Myocyte (in vitro differentiated cells): ENCODE measurements around the gene DUSP6. TPM values are rescaled to one million over a fixed set of nuclear protein-coding genes. Genes with fewer than 3 reads are reported as not detected.
A peak's percentile ranks its signal among the peaks of the same experiment; 100 is the strongest.

Experiments
- DNase-seq: peaks from one replicate; pipeline ENCODE4 v3.0.0-alpha.2; 2012; ENCODE audit warnings: low read depth
- total RNA-seq: library from RNA; depleted of rRNA; stranded (reverse); fragments of >200 nt; gene quantifications from 2 replicates; pipeline ENCODE4 v1.2.3, GENCODE V29; 2014

The DUSP6 gene
- total RNA-seq, 1 donor from 2014 or later = 19.9 TPM

GRCh38 chr12:89328151-89329030 is 23.9 kb downstream of the DUSP6 start:
- no peak for DNase-seq

GRCh38 chr12:89327486-89328094 is 24.7 kb downstream of the DUSP6 start:
- no peak for DNase-seq

- no peak for DNase-seq
These were observed 25.9 kb downstream of the DUSP6 start for GRCh38 chr12:89326239-89327040.

- no peak for DNase-seq
These were observed 26.8 kb downstream of the DUSP6 start for GRCh38 chr12:89325495-89325894.

- DNase-seq = no peak
These were observed 27.9 kb downstream of the DUSP6 start for GRCh38 chr12:89324437-89324836.

GRCh38 chr12:89323568-89324218 is 28.6 kb downstream of the DUSP6 start:
- peak; percentile 46 for DNase-seq

- no peak for DNase-seq
These were observed 31.6 kb downstream of the DUSP6 start for GRCh38 chr12:89320735-89321134.

- no peak for DNase-seq
These were observed 32.7 kb downstream of the DUSP6 start for GRCh38 chr12:89319606-89320005.

- peak; percentile 11 for DNase-seq
These were observed 33.2 kb downstream of the DUSP6 start for GRCh38 chr12:89319122-89319521.

- no peak for DNase-seq
These were observed 35.6 kb downstream of the DUSP6 start for GRCh38 chr12:89316705-89317139.

- no peak for DNase-seq
These were observed 38.1 kb downstream of the DUSP6 start for GRCh38 chr12:89314060-89314761.

GRCh38 chr12:89311703-89312293 is 40.5 kb downstream of the DUSP6 start:
- DNase-seq = no peak

- peak; percentile 14 for DNase-seq
These were observed 42.5 kb downstream of the DUSP6 start for GRCh38 chr12:89309815-89310214.

GRCh38 chr12:89309440-89309802 is 42.9 kb downstream of the DUSP6 start:
- DNase-seq = peak; percentile 10

GRCh38 chr12:89307474-89308253 is 44.6 kb downstream of the DUSP6 start:
- no peak for DNase-seq

- DNase-seq = no peak
These were observed 45.4 kb downstream of the DUSP6 start for GRCh38 chr12:89306827-89307473.

- DNase-seq = no peak
These were observed 46.9 kb downstream of the DUSP6 start for GRCh38 chr12:89305373-89305772.

- DNase-seq = no peak
These were observed 52.4 kb downstream of the DUSP6 start for GRCh38 chr12:89299931-89300330.

GRCh38 chr12:89299417-89299816 is 52.9 kb downstream of the DUSP6 start:
- no peak for DNase-seq
